Ishikawa (cell line): ENCODE results near the gene CXorf51A.

Experiments used
- CREB1 ChIP-seq: IDR thresholded peaks from 2 replicates; pipeline ENCODE4 v1.6.1; 2012; ENCODE audit warnings: low read depth
- EGR1 ChIP-seq: IDR thresholded peaks from 2 replicates; pipeline ENCODE4 v1.6.1; 2012
- EP300 ChIP-seq: IDR thresholded peaks from 2 replicates; pipeline ENCODE4 v1.6.1; 2012; ENCODE audit warnings: borderline replicate concordance
- NFIC ChIP-seq: IDR thresholded peaks from 2 replicates; pipeline ENCODE4 v1.6.1; 2012
- TEAD4 ChIP-seq: IDR thresholded peaks from 2 replicates; pipeline ENCODE4 v1.6.1; 2012
- YY1 ChIP-seq: IDR thresholded peaks from 2 replicates; pipeline ENCODE4 v1.6.1; 2012; ENCODE audit warnings: low read depth

GRCh38 chrX:146831994-146832393 is 17.4 kb upstream of the CXorf51A start:
- TF ChIP-seq TEAD4 (no peak), EP300 (no peak), YY1 (no peak), CREB1 (no peak), NFIC (no peak), EGR1 (no peak)
